Muscle layer of colon (tissue), 2 donors: ENCODE data around the gene SIGMAR1.

Experiments
- H3K27ac ChIP-seq: one replicate; pipeline ENCODE4 v1.7.0; 2013; ENCODE audit warnings: low read depth, mild to moderate bottlenecking, low read length, moderate library complexity
- H3K27me3 ChIP-seq, 2 donors: one replicate each; pipeline ENCODE4 v1.7.0; 2013; ENCODE audit warnings: low read length in 2 of 2, mild to moderate bottlenecking in 2 of 2; ENCODE audit not compliant: insufficient read depth in 2 of 2, control insufficient read depth in 1 of 2
- H3K36me3 ChIP-seq: one replicate; pipeline ENCODE4 v1.7.0; 2013; ENCODE audit warnings: mild to moderate bottlenecking, low read length; ENCODE audit not compliant: insufficient read depth
- H3K4me1 ChIP-seq: one replicate; pipeline ENCODE4 v1.7.0; 2013; ENCODE audit warnings: mild to moderate bottlenecking, low read length; ENCODE audit not compliant: insufficient read depth
- H3K4me3 ChIP-seq, 2 donors: one replicate each; pipeline ENCODE4 v1.7.0; 2013; ENCODE audit warnings: low read length in 2 of 2, low read depth in 1 of 2, mild to moderate bottlenecking in 1 of 2, moderate library complexity in 1 of 2
- H3K9ac ChIP-seq: one replicate; pipeline ENCODE4 v1.7.0; 2013; ENCODE audit warnings: low read length
- H3K9me3 ChIP-seq: one replicate; pipeline ENCODE4 v1.7.0; 2013; ENCODE audit warnings: mild to moderate bottlenecking, low read length
- donor health status: abdominal sarcoma.
- donor health status: Adenocarcinoma of cecum.

The SIGMAR1 gene

DNA sequence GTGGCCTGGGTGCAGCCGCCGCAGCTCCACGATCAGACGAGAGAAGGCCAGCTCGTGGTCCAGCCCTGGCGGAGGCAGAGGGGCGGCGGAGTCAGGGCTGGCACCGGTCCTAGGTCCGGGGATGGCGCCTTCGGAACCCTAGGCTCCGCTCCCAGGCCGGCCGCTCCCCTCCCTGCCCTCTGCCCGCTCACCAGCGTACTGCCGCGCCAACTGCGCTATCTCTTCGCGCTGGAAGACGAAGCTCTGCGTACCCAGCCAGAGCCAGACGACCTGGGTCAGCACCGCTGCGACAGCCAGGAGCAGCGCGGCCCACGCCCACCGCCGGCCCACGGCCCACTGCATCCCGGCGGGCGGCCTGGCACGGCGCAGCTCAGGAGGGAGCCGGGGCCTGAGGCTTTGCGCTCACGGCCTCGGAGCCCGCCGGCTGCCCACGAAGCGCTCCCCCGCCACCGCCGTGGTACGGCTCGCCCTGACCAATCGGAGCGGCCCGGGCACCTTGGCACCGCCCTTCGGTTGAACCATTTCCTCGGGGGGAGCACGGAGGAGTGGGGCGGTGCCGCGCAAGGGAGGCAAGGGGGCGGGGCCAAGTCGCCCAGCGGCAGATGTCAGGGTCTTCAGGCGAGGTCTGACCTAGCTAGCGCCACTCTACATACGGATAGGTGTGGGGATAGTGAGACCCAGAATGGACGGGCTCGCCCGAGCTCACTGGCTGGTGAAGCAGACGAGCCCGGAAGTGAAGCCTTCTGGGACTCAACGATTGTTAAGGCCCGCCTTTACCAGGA lies at the start of gene SIGMAR1:
Gene SIGMAR1 (minus strand): TSS at position 432 of the 782 bp plus-strand sequence. CDS start 90 bp downstream, at position 342.
- Histone ChIP-seq H3K27me3 (no peaks in the 10 kb centered on the region), H3K27ac (peak within 1 kb of the TSS; percentile 93)

DNA sequence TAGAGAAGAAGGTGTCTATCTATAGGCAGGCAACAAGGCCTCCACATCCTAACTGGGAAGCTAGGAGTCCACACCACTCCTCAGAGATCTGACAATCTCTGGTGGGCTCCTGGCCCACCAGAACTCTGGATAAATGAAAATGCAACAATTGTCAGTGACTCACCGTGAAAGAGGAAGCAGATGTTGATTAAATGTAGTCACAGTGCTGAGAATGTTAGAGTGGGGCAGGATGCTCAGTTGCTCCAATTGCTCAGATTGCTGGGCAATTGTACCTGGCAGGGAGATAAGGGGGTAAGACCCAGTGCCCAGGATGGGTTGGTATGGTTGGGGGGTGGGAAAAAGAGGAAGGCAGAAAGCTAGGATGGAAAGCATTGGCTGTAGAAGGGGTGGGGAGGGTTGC lies 49.1 kb upstream of the SIGMAR1 start:
- H3K27me3 ChIP-seq, result no peaks in the 10 kb centered on the region
- H3K9ac ChIP-seq, result no peak overlapping the region
- H3K4me1 ChIP-seq, result no peaks in the 10 kb centered on the region
- no peaks in the 10 kb centered on the region for H3K36me3 ChIP-seq
- H3K4me3 ChIP-seq, result no peak overlapping the region
- no peak overlapping the region for H3K27ac ChIP-seq
- H3K9me3 ChIP-seq, result no peaks in the 10 kb centered on the region

More for the DNA sequence above, at the start of gene SIGMAR1:
- Histone ChIP-seq H3K9me3 (no peaks in the 10 kb centered on the region), H3K4me1 (peaks cover 31% of the 10 kb centered on the region), H3K36me3 (peaks cover 6% of the 10 kb centered on the region), H3K4me3 (peak within 1 kb of the TSS; percentile 76 to 80), H3K9ac (peak within 1 kb of the TSS; percentile 88)

DNA sequence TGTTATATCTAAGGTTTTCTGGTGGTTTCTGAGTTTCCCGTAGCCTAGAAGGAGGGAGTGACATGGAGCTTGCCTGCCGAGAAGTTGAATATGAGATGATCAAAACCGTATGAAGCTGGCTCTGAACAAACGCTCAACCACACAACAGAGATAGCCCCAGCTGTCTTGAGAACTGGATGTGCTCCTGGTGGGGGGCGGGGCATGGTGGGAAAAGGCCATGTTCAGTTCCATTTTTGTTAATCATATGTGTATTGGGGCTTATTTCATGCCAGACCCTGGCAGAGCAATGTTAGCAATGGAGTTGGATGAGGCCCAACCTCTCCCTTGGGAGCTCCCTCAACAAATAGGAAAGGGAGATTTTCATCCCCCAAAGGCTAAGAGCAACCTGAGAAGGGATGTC lies 48.6 kb upstream of the SIGMAR1 start:
- Histone ChIP-seq H3K27ac (no peak overlapping the region), H3K4me1 (no peaks in the 10 kb centered on the region), H3K27me3 (no peaks in the 10 kb centered on the region), H3K4me3 (no peak overlapping the region), H3K9me3 (no peaks in the 10 kb centered on the region), H3K9ac (no peak overlapping the region), H3K36me3 (no peaks in the 10 kb centered on the region)

DNA sequence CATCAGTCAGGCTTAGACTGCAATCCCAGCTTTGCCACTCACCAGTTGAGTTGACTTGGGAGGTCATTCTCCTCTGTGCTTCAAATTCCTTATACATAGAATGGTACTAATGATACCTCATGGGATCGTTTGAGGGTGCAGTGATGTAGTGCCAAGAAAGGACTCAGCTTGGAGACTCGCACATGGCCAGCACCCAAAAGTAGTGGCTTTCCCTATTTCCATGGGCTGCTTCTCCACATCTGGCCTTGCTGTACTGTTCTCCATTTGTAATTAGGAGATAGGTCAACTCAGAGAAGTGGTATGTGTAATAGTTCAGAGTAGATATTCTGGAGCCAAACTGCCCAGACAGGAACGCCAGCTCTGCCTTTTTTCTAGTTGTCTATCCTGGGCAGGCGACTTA lies 48.0 kb upstream of the SIGMAR1 start:
- no peaks in the 10 kb centered on the region for H3K4me1 ChIP-seq
- no peak overlapping the region for H3K27ac ChIP-seq
- H3K9me3 ChIP-seq, result no peaks in the 10 kb centered on the region
- no peaks in the 10 kb centered on the region for H3K27me3 ChIP-seq
- H3K9ac ChIP-seq, result no peak overlapping the region
- H3K36me3 ChIP-seq, result no peaks in the 10 kb centered on the region
- H3K4me3 ChIP-seq, result no peak overlapping the region

DNA sequence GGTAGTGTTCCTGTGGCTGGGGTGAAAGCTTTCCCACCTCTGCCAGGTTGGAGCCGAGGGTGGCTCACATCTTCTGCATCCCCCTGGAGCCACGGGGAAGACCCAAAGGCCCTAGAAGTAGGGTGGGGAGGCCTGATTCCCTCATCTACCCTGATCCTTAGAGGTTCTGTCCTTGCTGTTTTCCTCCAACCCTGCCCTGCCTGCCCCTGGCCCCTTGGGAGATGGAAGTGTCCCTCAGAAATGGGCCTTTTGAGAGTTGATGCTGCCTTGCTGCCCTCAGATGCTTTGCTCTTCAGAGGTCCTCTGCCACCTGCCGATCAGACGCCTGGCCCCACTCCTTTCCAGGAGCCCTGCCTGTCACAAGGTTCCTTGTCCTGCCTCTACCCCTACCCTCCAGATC lies 47.2 kb upstream of the SIGMAR1 start:
- H3K36me3 ChIP-seq, result no peaks in the 10 kb centered on the region
- H3K4me1 ChIP-seq, result no peaks in the 10 kb centered on the region
- no peaks in the 10 kb centered on the region for H3K27me3 ChIP-seq
- no peak overlapping the region for H3K4me3 ChIP-seq
- H3K9me3 ChIP-seq, result no peaks in the 10 kb centered on the region
- H3K9ac ChIP-seq, result no peak overlapping the region
- H3K27ac ChIP-seq, result no peak overlapping the region

DNA sequence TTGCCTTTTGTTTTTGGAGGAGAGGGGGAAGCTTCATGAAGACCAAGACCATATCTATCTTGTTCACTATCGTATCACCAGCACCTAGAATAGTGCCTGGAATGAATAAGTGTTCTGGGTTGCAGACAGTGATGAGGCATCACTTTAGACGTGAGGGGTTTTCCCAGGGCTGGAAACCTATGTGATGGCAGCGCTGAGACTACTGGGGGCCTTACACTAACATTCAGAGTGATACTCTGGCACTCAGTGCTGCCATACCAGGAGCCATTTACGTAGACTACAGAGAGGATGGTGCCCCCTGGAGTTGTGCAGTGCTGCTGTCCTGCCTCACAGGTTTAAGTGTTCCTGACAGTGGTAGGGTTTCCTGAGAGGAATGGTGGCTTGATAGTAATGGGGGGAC lies 46.6 kb upstream of the SIGMAR1 start:
- no peak overlapping the region for H3K4me3 ChIP-seq
- H3K36me3 ChIP-seq, result no peaks in the 10 kb centered on the region
- H3K9me3 ChIP-seq, result no peaks in the 10 kb centered on the region
- no peaks in the 10 kb centered on the region for H3K27me3 ChIP-seq
- no peak overlapping the region for H3K27ac ChIP-seq
- H3K4me1 ChIP-seq, result no peaks in the 10 kb centered on the region
- H3K9ac ChIP-seq, result no peak overlapping the region

DNA sequence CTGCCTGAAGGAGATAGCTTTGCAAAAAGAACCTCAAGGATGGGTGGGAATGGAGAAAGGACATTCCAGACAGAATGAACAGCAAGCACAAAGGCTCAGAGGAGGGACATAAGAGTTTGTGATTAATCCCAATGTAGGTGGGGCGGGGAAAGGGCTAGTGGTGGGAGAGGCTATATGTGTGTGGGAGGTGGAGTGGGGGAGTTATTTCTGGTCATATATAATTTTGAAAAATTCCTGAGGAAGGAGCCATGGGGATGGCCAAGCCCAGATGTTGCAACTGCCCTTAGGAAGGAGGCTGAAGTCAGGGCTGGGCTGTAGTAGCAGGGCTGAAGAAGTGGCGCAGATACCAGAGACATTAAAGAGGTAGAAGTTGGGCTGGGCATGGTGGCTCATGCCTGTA lies 38.3 kb upstream of the SIGMAR1 start:
- Histone ChIP-seq H3K36me3 (no peaks in the 10 kb centered on the region), H3K4me1 (no peaks in the 10 kb centered on the region), H3K27ac (no peak overlapping the region), H3K27me3 (no peaks in the 10 kb centered on the region), H3K9me3 (no peaks in the 10 kb centered on the region), H3K4me3 (no peak overlapping the region), H3K9ac (no peak overlapping the region)

DNA sequence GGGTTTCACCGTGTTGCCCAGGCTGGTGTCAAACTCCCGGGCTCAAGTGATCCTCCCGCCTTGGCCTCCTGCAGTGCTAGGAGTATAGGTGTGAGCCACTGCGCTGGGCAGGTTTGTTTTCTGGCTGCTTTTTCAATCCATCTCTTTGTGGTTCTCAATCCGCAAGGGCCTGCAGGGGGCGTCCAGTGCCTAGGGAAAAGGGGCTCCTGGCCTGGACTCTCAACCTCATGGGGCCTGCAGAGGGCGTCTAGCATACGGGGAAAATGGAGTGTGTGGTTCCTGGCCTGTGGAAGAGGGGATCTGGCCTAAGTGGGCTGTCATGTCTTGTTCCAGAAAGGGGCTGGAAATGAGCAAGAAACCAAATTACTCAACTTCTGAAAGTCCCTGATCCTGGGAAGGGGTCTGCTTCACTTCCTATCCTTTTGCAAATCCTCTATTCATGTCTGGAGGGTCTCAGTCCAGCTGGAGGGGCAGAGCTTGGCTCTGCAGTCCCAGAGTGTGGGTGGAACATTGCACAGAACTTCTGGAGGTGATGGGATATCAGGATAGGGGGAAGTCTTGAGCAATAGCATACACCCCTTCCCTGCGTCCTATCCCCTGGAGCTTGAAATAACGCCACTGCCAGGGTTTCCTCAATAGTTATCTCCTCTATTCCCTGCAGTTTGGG lies 37.6 kb upstream of the SIGMAR1 start:
- H3K4me3 ChIP-seq, result no peak overlapping the region
- H3K36me3 ChIP-seq, result no peaks in the 10 kb centered on the region
- no peak overlapping the region for H3K9ac ChIP-seq

DNA sequence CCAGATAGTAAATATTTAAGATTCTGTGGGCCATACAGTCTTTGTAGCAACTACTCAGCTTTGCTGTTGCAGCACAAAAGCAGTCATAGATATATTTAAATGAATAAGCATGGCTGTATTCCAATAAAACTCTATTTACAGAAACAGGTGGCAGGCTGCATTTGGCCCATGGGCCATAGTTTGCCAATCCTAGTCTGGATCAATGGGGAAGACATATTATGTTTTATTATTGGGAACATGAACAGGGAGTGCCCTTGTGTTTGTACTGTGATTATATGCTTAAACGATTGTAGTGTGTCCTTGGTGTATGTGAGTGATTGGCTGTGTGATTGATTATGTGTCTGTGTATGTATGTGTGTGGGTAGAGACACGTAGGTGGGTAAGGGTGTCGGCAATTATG lies 36.9 kb upstream of the SIGMAR1 start:
- no peaks in the 10 kb centered on the region for H3K4me1 ChIP-seq
- H3K27me3 ChIP-seq, result no peaks in the 10 kb centered on the region
- no peak overlapping the region for H3K4me3 ChIP-seq
- H3K27ac ChIP-seq, result no peak overlapping the region
- H3K9ac ChIP-seq, result no peak overlapping the region
- H3K9me3 ChIP-seq, result no peaks in the 10 kb centered on the region
- H3K36me3 ChIP-seq, result no peaks in the 10 kb centered on the region

More for the DNA sequence above, 37.6 kb upstream of the SIGMAR1 start:
- no peaks in the 10 kb centered on the region for H3K9me3 ChIP-seq
- H3K27ac ChIP-seq, result no peak overlapping the region
- no peaks in the 10 kb centered on the region for H3K27me3 ChIP-seq
- H3K4me1 ChIP-seq, result no peaks in the 10 kb centered on the region

DNA sequence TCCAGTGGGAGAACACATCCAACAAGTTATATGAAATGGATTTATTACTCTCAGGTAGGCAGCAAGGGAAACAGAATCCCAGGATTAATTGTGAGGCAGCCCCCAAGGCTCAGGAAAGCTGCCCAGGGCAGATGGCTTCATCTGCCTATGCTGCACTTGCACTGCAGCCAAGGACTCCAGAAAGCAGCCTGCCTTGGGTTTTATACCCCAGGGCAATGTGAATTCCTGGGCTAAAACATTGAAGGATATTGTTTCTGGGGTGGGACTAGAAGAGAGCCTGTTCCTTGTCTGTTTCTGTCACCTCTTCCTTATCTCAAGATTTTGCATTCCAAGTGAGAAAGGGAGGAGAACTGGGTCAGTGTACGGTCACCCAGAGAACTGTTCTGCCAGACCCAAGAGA lies 33.7 kb upstream of the SIGMAR1 start:
- Histone ChIP-seq H3K9ac (no peak overlapping the region), H3K27ac (no peak overlapping the region), H3K27me3 (no peaks in the 10 kb centered on the region), H3K4me3 (no peak overlapping the region), H3K4me1 (peaks cover 7% of the 10 kb centered on the region), H3K9me3 (no peaks in the 10 kb centered on the region), H3K36me3 (no peaks in the 10 kb centered on the region)

DNA sequence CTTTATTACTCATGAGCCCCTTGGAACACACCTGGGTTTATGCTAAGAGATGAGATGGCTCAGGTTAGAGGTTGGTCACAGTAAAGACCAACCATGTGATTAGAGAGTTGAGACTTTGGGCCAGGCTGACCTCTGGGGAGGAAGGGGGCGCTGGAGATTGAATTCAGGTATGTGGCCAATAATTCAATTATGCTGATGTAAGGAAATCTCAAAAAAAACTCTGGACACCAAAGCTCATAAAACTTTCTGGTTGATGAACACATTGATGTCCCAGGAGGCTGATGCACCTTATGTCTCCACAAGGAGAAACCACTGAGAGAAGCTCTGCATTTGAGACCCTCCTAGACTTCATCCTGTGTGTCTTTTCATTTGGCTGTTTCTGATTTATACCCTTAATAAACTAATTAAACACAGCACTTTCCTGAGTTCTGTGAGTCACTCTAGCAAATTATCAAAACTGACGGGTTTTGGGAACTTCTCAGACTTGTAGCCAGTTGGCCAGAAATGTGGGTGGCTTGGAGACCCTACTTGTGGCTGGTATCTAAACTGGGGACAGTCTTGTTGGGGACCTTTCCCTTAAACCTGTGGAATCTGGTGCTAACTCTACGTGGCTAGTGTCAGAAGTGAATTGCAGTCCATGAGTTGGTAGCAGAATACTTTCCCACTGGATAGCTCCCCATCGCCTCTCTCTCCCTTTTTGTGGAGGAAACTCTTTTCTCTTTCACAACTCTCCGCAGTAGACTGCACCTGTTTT lies 32.4 kb upstream of the SIGMAR1 start:
- Histone ChIP-seq H3K36me3 (no peaks in the 10 kb centered on the region), H3K9me3 (no peaks in the 10 kb centered on the region), H3K27ac (no peak overlapping the region), H3K4me3 (no peak overlapping the region), H3K27me3 (no peaks in the 10 kb centered on the region), H3K4me1 (peaks cover 7% of the 10 kb centered on the region), H3K9ac (no peak overlapping the region)
